WTC11 (cell line): ENCODE measurements around the gene CDH12. TPM values are rescaled to one million over a fixed set of nuclear protein-coding genes. Genes with fewer than 3 reads are reported as not detected.

Source experiments
- ATAC-seq: fragments of 200-7000 bp; cut with Tn5 transposase; 2 replicates; pipeline ENCODE4 v1.10.0; 2021; ENCODE audit warnings: mild to moderate bottlenecking, moderate library complexity
- CTCF ChIA-PET: fragments of 300-600 bp; sonication (Branson Sonifier 250); formaldehyde crosslinking; loops from one replicate; lab custom pipeline; 2021; ENCODE audit warnings: antibody characterized with exemption; lab: Charles Lee
- POLR2A ChIA-PET: fragments of 350-600 bp; sonication (Branson Sonifier 250); formaldehyde crosslinking; loops from one replicate; lab custom pipeline; 2021; ENCODE audit warnings: antibody characterized with exemption; lab: Charles Lee
- DNase-seq: peaks from one replicate; pipeline ENCODE4 v3.0.0; 2021; ENCODE audit warnings: low spot score
- H3K27ac Mint-ChIP-seq: 2 replicates; pipeline ENCODE4 v1.8.0; 2021; ENCODE audit warnings: mixed read lengths
- H3K27me3 Mint-ChIP-seq: 2 replicates; pipeline ENCODE4 v1.8.0; 2021; ENCODE audit warnings: low read depth, mild to moderate bottlenecking, moderate library complexity, mixed read lengths
- H3K36me3 Mint-ChIP-seq: 2 replicates; pipeline ENCODE4 v1.8.0; 2021; ENCODE audit warnings: mixed read lengths
- H3K4me1 Mint-ChIP-seq: 2 replicates; pipeline ENCODE4 v1.8.0; 2022; ENCODE audit warnings: mixed read lengths
- H3K4me3 Mint-ChIP-seq: 2 replicates; pipeline ENCODE4 v1.8.0; 2021; ENCODE audit warnings: mild to moderate bottlenecking, moderate library complexity, mixed read lengths
- H3K9me3 Mint-ChIP-seq: 2 replicates; pipeline ENCODE4 v1.8.0; 2021; ENCODE audit warnings: mixed read lengths
- ATF1 ChIP-seq: sonication (generic); formaldehyde crosslinking; IDR thresholded peaks from 2 replicates; pipeline ENCODE4 v1.8.1; 2023; ENCODE audit warnings: mild to moderate bottlenecking, moderate library complexity, missing genetic modification reagents
- CREB1 ChIP-seq: sonication (generic); formaldehyde crosslinking; IDR thresholded peaks from 2 replicates; pipeline ENCODE4 v1.8.0; 2023; ENCODE audit warnings: mild to moderate bottlenecking, missing genetic modification reagents
- ELF4 ChIP-seq: sonication (generic); formaldehyde crosslinking; IDR thresholded peaks from 2 replicates; pipeline ENCODE4 v1.8.1; 2022; ENCODE audit warnings: low read depth, mild to moderate bottlenecking, moderate library complexity, missing genetic modification reagents
- FOXK1 ChIP-seq: sonication (generic); formaldehyde crosslinking; IDR thresholded peaks from 2 replicates; pipeline ENCODE4 v1.8.0; 2022; ENCODE audit warnings: mild to moderate bottlenecking, moderate library complexity, missing genetic modification reagents
- GABPB1 ChIP-seq: sonication (generic); formaldehyde crosslinking; IDR thresholded peaks from 2 replicates; pipeline ENCODE4 v1.8.1; 2023; ENCODE audit warnings: mild to moderate bottlenecking, missing genetic modification reagents
- GTF2I ChIP-seq: fragments of 250-450 bp; sonication (Bioruptor Pico); conservative IDR thresholded peaks from 2 replicates; pipeline ENCODE4 v1.4.0; 2021; ENCODE audit warnings: mild to moderate bottlenecking
- TEAD1 ChIP-seq: sonication (generic); formaldehyde crosslinking; IDR thresholded peaks from 2 replicates; pipeline ENCODE4 v1.8.0; 2022; ENCODE audit warnings: mild to moderate bottlenecking, missing genetic modification reagents
- TP53 ChIP-seq: sonication (generic); formaldehyde crosslinking; IDR thresholded peaks from 2 replicates; pipeline ENCODE4 v1.8.1; 2023; ENCODE audit warnings: mild to moderate bottlenecking, missing genetic modification reagents
- ZBTB21 ChIP-seq: sonication (generic); formaldehyde crosslinking; IDR thresholded peaks from 2 replicates; pipeline ENCODE4 v1.8.1; 2023; ENCODE audit warnings: mild to moderate bottlenecking, missing genetic modification reagents, borderline replicate concordance
- ZNF138 ChIP-seq: sonication (generic); formaldehyde crosslinking; conservative IDR thresholded peaks from 2 replicates; pipeline ENCODE4 v1.8.1; 2022; ENCODE audit warnings: mild to moderate bottlenecking, moderate library complexity, missing genetic modification reagents
- ZNF232 ChIP-seq: sonication (generic); formaldehyde crosslinking; IDR thresholded peaks from 2 replicates; pipeline ENCODE4 v1.8.0; 2022; ENCODE audit warnings: mild to moderate bottlenecking, missing genetic modification reagents
- total RNA-seq: library from RNA; stranded (reverse); gene quantifications from 3 replicates; pipeline ENCODE4 v1.2.3, GENCODE V29; 2021
- TF ChIP-seq, protein P1 (sequence below): fragments of 250-450 bp; sonication (Bioruptor Pico); IDR thresholded peaks from 2 replicates; pipeline ENCODE4 v1.9.0; 2021; ENCODE audit warnings: mild to moderate bottlenecking
- TF ChIP-seq, protein P2 (sequence below): sonication (generic); formaldehyde crosslinking; IDR thresholded peaks from 2 replicates; pipeline ENCODE4 v1.8.0; 2022; ENCODE audit warnings: mild to moderate bottlenecking, missing genetic modification reagents
- TF ChIP-seq, protein P3 (sequence below): sonication (generic); formaldehyde crosslinking; IDR thresholded peaks from 2 replicates; pipeline ENCODE4 v1.8.0; 2022; ENCODE audit warnings: mild to moderate bottlenecking, missing genetic modification reagents
- TF ChIP-seq, protein P4 (sequence below): fragments of 250-450 bp; sonication (Bioruptor Pico); IDR thresholded peaks from 2 replicates; pipeline ENCODE4 v1.8.0; 2021; ENCODE audit warnings: mild to moderate bottlenecking
- TF ChIP-seq, protein P5 (sequence below): sonication (generic); formaldehyde crosslinking; IDR thresholded peaks from 2 replicates; pipeline ENCODE4 v1.8.1; 2023; ENCODE audit warnings: mild to moderate bottlenecking, missing genetic modification reagents
- TF ChIP-seq, protein P6 (sequence below): fragments of 250-450 bp; sonication (Bioruptor Pico); IDR thresholded peaks from 2 replicates; pipeline ENCODE4 v1.9.0; 2021; ENCODE audit warnings: moderate library complexity, mild to moderate bottlenecking, inconsistent platforms, borderline replicate concordance
- TF ChIP-seq, protein P7 (sequence below): sonication (generic); formaldehyde crosslinking; IDR thresholded peaks from 2 replicates; pipeline ENCODE4 v1.8.1; 2022; ENCODE audit warnings: mild to moderate bottlenecking, moderate library complexity, missing genetic modification reagents

The CDH12 gene
- total RNA-seq, 1 experiment from 2014 or later: not detected

DNA sequence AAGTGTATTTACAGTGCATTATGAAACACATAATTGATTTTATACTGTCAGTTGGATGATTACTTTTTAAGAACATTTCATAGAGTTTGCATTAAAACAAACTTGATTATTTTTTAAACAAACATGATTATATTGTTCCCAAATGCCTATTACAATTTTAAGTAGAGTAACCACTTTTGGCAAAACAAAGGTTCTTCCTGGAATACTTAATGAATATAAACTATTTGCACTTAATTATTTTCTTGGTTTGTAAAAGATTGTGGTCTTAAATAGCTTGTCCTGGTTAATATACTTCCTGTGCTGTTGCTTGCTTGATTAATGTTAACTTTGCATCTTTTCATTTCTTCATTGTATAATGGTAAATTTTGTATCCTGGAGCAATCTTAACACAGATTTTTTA lies 180.0 kb downstream of the CDH12 start:
- Mint-ChIP-seq H3K36me3 (peaks cover 17% of the 10 kb centered on the region), H3K27me3 (no peaks in the 10 kb centered on the region), H3K9me3 (peaks cover 36% of the 10 kb centered on the region), H3K27ac (no peak overlapping the region), H3K4me1 (peaks cover 9% of the 10 kb centered on the region), H3K4me3 (no peak overlapping the region)
- ATAC-seq (no peak), DNase-seq (no peak)
- ChIA-PET CTCF (no interaction called here), POLR2A (no interaction called here)
- TF ChIP-seq, protein P1, sequence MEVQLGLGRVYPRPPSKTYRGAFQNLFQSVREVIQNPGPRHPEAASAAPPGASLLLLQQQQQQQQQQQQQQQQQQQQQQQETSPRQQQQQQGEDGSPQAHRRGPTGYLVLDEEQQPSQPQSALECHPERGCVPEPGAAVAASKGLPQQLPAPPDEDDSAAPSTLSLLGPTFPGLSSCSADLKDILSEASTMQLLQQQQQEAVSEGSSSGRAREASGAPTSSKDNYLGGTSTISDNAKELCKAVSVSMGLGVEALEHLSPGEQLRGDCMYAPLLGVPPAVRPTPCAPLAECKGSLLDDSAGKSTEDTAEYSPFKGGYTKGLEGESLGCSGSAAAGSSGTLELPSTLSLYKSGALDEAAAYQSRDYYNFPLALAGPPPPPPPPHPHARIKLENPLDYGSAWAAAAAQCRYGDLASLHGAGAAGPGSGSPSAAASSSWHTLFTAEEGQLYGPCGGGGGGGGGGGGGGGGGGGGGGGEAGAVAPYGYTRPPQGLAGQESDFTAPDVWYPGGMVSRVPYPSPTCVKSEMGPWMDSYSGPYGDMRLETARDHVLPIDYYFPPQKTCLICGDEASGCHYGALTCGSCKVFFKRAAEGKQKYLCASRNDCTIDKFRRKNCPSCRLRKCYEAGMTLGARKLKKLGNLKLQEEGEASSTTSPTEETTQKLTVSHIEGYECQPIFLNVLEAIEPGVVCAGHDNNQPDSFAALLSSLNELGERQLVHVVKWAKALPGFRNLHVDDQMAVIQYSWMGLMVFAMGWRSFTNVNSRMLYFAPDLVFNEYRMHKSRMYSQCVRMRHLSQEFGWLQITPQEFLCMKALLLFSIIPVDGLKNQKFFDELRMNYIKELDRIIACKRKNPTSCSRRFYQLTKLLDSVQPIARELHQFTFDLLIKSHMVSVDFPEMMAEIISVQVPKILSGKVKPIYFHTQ (CRISPR knock-in tag): no peak
- TF ChIP-seq ZNF232 (CRISPR knock-in tag) (no peak), ATF1 (CRISPR knock-in tag) (no peak), TEAD1 (no peak), ZBTB21 (no peak), ZNF138 (CRISPR knock-in tag) (no peak), TP53 (CRISPR knock-in tag) (no peak), CREB1 (no peak), GABPB1 (CRISPR knock-in tag) (no peak), FOXK1 (CRISPR knock-in tag) (no peak), GTF2I (CRISPR knock-in tag) (no peak), ELF4 (no peak)
- TF ChIP-seq, protein P2, sequence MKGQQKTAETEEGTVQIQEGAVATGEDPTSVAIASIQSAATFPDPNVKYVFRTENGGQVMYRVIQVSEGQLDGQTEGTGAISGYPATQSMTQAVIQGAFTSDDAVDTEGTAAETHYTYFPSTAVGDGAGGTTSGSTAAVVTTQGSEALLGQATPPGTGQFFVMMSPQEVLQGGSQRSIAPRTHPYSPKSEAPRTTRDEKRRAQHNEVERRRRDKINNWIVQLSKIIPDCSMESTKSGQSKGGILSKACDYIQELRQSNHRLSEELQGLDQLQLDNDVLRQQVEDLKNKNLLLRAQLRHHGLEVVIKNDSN (CRISPR knock-in tag): no peak
- TF ChIP-seq, protein P3, sequence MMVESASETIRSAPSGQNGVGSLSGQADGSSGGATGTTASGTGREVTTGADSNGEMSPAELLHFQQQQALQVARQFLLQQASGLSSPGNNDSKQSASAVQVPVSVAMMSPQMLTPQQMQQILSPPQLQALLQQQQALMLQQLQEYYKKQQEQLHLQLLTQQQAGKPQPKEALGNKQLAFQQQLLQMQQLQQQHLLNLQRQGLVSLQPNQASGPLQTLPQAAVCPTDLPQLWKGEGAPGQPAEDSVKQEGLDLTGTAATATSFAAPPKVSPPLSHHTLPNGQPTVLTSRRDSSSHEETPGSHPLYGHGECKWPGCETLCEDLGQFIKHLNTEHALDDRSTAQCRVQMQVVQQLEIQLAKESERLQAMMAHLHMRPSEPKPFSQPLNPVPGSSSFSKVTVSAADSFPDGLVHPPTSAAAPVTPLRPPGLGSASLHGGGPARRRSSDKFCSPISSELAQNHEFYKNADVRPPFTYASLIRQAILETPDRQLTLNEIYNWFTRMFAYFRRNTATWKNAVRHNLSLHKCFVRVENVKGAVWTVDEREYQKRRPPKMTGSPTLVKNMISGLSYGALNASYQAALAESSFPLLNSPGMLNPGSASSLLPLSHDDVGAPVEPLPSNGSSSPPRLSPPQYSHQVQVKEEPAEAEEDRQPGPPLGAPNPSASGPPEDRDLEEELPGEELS: no peak
- TF ChIP-seq, protein P4, sequence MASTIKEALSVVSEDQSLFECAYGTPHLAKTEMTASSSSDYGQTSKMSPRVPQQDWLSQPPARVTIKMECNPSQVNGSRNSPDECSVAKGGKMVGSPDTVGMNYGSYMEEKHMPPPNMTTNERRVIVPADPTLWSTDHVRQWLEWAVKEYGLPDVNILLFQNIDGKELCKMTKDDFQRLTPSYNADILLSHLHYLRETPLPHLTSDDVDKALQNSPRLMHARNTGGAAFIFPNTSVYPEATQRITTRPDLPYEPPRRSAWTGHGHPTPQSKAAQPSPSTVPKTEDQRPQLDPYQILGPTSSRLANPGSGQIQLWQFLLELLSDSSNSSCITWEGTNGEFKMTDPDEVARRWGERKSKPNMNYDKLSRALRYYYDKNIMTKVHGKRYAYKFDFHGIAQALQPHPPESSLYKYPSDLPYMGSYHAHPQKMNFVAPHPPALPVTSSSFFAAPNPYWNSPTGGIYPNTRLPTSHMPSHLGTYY (CRISPR knock-in tag): no peak
- TF ChIP-seq, protein P5, sequence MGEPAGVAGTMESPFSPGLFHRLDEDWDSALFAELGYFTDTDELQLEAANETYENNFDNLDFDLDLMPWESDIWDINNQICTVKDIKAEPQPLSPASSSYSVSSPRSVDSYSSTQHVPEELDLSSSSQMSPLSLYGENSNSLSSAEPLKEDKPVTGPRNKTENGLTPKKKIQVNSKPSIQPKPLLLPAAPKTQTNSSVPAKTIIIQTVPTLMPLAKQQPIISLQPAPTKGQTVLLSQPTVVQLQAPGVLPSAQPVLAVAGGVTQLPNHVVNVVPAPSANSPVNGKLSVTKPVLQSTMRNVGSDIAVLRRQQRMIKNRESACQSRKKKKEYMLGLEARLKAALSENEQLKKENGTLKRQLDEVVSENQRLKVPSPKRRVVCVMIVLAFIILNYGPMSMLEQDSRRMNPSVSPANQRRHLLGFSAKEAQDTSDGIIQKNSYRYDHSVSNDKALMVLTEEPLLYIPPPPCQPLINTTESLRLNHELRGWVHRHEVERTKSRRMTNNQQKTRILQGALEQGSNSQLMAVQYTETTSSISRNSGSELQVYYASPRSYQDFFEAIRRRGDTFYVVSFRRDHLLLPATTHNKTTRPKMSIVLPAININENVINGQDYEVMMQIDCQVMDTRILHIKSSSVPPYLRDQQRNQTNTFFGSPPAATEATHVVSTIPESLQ (CRISPR knock-in tag): no peak
- TF ChIP-seq, protein P6, sequence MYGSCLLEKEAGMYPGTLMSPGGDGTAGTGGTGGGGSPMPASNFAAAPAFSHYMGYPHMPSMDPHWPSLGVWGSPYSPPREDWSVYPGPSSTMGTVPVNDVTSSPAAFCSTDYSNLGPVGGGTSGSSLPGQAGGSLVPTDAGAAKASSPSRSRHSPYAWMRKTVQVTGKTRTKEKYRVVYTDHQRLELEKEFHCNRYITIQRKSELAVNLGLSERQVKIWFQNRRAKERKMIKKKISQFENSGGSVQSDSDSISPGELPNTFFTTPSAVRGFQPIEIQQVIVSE: no peak
- TF ChIP-seq, protein P7, sequence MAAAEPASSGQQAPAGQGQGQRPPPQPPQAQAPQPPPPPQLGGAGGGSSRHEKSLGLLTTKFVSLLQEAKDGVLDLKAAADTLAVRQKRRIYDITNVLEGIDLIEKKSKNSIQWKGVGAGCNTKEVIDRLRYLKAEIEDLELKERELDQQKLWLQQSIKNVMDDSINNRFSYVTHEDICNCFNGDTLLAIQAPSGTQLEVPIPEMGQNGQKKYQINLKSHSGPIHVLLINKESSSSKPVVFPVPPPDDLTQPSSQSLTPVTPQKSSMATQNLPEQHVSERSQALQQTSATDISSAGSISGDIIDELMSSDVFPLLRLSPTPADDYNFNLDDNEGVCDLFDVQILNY: no peak
